Measurements from ENCODE around the gene OR5H14.
"Not testable (repeated sequence)": the region's sequence is repeated elsewhere in the genome, so short reads cannot be mapped to it uniquely, and the experiment has no call there.

Gene OR5H14

DNA sequence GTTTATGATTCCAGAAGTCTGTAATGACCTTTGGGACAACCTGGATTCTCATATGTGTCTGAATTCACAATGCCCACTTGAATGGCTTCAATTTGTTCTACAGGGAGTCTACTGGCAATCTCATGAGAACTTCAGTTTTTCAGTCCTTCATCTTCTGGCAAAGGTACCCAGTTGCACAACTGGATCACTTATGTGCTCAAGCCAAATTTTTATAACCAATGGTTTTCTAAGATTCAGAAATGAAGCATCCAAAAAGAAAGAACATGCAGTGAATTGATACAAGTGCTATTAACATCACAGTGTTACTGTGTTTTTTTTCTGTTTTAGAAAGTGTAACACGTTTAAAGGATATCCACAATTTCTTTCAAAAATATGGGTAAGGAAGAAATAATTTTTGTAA is at the start of gene OR5H14:
Gene OR5H14 (plus strand): TSS at position 301 of the 400 bp plus-strand sequence. CDS start 1,907 bp downstream, outside the sequence.
- DNase-seq (ENCODE audit: low spot score) = no peak

- DNase-seq (ENCODE audit: low spot score) = no peak
Observed at GRCh38 chr3:98099848-98100247, 47.4 kb upstream of the OR5H14 start.

GRCh38 chr3:98108162-98108561 is 39.1 kb upstream of the OR5H14 start:
- no peak for DNase-seq (ENCODE audit: low spot score)

DNA sequence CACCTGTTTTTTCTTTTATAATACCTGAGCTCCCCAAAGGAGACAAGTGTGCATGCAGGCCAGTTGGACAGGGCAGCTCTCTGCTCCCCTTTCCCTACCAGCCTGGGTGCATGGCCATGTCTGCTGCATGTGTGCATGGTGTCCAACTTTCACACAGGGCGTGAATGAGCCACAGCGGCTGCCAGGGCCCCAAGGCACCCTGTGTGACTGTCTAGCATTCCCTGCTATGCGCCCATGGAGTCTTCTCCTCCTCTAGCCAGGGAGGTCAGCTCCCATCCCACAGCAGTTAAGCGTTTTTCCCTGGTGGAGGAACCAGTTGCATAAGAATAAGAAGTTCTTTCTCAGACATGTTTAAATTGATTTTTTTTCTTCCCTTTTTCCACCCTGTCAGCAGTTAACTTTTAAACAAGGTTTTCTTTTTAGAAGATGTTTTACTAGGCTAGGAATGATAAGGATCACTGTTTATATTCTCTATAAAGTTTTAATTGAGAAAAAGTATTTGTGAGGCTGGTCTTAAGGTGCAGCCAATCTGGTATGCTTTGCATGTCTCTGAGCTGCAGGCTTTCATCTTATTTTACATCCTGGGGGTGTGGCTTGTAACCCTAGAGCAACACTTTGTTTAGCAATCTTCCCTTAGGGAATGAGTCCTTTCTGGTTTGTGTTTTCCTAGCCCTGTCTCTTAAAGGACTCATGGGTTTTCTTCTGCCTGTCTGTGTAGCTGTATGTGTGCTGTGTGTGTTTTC is 37.3 kb upstream of the OR5H14 start:
- DNase-seq (ENCODE audit: low spot score) = no peak

DNA sequence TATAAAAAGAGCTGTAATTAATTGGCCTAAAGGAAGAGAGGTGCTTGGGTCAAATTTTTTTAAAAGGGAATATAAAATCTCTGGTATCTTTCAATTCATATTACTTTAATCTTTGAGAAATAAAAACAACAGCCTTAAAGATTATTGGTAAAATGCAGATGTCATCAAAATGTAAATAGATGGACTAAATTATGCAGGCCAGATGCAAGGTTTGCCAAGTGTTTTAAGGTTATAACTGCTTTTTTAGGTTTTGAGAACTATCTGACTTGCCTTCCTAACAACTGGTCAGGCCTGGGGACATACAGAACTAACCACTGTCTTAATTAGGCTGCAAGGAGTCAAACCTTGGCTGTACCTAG is 36.8 kb upstream of the OR5H14 start:
- DNase-seq (ENCODE audit: low spot score) = no peak

- DNase-seq (ENCODE audit: low spot score) = no peak
Observed at GRCh38 chr3:98114264-98114663, 33.0 kb upstream of the OR5H14 start.

GRCh38 chr3:98115717-98116116 is 31.6 kb upstream of the OR5H14 start:
- DNase-seq (ENCODE audit: low spot score) = no peak

GRCh38 chr3:98130421-98130820 is 16.9 kb upstream of the OR5H14 start, which contains the start of gene OR5H1:
Gene OR5H1 (plus strand): TSS chr3:98130721. CDS start chr3:98132698, 1,977 bp downstream.
- DNase-seq (ENCODE audit: low spot score) = no peak

GRCh38 chr3:98136631-98137030 is 10.6 kb upstream of the OR5H14 start:
- DNase-seq (ENCODE audit: low spot score) = no peak

DNA sequence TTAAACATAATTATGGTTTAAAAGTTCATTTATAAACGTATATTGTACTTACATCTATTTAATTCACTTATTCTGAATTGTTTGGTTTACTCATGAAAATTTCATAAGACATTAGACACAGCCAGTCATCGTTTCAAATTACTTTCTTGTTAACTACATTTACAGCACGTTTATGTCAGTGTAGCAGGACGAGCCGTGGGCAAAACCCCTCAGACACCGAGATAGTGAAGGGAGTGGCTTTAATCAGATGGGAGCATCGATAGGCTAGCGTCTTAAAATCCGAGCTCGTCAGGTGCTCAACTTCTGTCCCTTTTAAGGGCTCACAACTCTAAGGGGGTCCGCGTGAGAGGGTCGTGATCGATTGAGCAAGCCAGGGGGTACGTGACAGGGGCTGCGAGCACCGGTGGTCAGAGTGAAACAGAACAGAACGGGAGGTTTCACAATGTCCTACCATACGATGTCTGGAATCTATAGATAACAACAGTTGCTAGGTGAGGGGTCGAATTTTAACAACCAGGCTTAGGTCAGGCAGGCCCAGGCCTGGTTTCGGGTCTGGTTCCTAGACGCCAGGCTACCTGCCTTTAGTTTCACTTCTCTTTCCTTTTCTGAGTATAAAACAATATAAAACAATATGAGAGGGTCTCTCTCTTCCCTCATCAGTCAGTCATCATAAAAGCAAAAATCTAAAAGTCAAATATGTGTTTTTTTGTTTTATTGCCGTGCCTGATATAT is 9.3 kb upstream of the OR5H14 start:
- DNase-seq (ENCODE audit: low spot score) = not testable (repeated sequence)

GRCh38 chr3:98140531-98140930 is 6.7 kb upstream of the OR5H14 start:
- no peak for DNase-seq (ENCODE audit: low spot score)

- no peak for DNase-seq (ENCODE audit: low spot score)
Observed at GRCh38 chr3:98148751-98149150, 1.5 kb downstream of the OR5H14 start.

DNA sequence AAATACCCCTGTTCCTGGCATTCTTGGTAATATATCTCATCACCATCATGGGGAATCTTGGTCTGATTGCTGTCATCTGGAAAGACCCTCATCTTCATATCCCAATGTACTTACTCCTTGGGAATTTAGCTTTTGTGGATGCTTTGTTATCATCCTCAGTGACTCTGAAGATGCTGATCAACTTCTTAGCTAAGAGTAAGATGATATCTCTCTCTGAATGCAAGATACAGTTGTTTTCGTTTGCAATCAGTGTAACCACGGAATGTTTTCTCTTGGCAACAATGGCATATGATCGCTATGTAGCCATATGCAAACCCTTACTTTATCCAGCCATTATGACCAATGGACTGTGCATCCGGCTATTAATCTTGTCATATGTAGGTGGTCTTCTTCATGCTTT is 2.2 kb downstream of the OR5H14 start:
- DNase-seq (ENCODE audit: low spot score) = not testable (repeated sequence)

DNA sequence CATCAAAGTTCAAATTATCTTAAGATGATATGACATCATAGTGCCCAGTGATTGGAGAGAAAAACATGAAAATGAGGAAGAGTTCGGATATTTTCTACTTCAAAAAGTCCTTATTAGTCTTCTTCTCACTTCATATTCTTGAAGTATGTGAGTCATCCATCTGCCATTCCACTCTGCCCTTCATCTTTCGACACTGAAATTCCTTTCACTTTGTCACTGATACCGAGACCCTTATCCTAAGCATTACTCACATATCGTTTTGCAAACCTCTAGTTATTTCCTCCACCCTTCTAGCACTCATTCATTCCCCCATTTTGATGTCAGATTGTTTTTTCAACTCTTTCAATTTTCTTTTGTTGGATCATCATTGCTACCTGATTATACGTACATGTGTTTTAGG is 4.0 kb downstream of the OR5H14 start:
- no peak for DNase-seq (ENCODE audit: low spot score)

DNA sequence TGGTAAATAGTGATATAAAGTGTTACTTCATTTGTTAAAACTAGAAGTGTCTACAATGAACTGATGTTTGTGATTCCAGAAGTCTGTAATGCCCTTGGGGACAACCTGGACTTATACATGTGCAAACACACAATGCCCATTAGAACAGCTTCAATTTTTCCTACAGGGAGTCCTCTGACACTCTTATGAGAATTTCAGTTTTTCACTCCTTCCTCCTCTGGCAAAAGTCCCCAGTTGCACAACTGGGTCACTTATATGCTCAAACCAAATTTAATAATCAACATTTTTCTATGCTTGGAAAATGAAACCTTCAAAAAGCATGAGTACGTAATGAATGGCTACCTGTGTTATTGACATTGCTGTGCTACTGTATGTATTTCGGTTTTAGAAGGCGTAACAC is 19.1 kb downstream of the OR5H14 start, which contains the start of gene OR5H15:
Gene OR5H15 (plus strand): TSS at position 301 of the 400 bp plus-strand sequence. CDS start 2,004 bp downstream, outside the sequence.
- no peak for DNase-seq (ENCODE audit: low spot score)

GRCh38 chr3:98171071-98171470 is 23.8 kb downstream of the OR5H14 start:
- no peak for DNase-seq (ENCODE audit: low spot score)

GRCh38 chr3:98172621-98173020 is 25.3 kb downstream of the OR5H14 start:
- no peak for DNase-seq (ENCODE audit: low spot score)

GRCh38 chr3:98180319-98180890 is 33.1 kb downstream of the OR5H14 start:
- DNase-seq (ENCODE audit: low spot score) = no peak

- DNase-seq (ENCODE audit: low spot score) = no peak
Observed at GRCh38 chr3:98182196-98182595, 34.9 kb downstream of the OR5H14 start.

DNA sequence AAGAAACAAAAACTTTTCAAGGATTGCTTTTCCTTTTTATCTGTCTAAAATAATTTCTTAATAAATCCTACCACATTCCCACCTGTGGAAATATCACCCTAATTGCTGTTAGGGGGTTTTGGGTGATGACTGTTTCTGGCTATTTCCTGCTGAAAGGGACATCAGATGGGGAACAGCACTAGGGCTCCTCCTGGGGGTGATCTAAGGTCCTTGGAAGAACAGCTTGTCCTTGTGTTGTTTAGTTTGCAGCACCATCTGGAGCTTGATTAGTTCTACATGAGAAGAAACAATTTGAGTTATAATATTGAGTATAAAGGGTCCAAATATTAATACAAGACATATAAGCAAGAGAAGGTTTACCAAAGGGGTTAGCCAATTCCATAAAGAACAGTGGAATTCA is 37.9 kb downstream of the OR5H14 start:
- no peak for DNase-seq (ENCODE audit: low spot score)

DNA sequence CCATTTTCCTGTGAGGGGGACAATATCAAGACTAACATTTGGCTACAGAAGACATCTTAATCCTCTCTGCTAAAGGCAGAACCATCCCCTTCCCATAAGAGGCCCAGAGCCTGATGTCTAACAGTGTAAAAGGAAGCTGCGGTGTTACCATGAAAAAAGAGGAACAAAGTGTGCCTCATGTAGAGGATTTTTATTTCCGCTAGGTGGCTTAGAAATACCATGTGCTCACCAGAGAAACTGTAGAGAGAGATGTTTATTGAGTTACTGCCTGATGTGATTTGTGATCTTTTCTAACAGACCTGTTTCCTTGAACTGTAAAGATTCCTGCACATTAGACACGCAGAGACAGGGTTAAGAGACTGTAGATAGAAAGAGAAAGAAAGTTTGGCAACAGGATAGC is 41.3 kb downstream of the OR5H14 start:
- peak; percentile 18 for DNase-seq (ENCODE audit: low spot score)

DNA sequence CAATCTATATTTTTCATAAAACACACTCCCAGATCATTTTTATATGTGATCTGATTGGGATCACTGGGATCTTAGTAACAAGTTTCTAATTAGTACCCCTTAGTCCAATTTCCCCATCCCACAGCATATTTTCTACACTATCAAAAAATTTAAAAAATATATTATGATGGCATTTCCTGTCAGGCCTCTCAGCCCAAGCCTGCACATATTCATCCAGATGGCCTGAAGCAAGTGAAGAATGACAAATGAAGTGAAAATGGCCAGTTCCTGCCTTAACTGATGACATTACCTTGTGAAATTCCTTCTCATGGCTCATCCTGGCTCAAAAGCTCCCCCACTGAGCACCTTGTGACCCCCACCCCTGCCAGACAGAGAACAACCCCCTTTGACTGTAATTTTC is 43.6 kb downstream of the OR5H14 start:
- DNase-seq (ENCODE audit: low spot score) = not testable (repeated sequence)

DNA sequence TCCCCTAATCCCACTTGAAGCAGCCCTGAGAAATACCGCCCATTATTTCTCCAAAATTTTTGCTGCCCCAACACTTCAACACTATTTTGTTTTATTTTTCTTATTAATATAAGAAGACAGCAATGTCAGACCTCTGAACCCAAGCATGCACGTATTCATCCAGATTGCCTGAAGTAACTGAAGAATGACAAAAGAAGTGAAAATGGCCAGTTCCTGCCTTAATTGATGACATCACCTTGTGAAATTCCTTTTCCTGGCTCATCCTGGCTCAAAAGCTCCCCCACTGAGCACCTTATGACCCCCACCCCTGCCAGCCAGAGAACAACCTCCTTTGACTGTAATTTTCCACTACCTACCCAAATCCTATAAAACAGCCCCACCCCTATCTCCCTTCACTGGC is 49.0 kb downstream of the OR5H14 start:
- DNase-seq (ENCODE audit: low spot score) = not testable (repeated sequence)

Data from Ammon's horn (tissue), 1 donor.